ENCODE results near the gene CCNY. TPM values are rescaled to one million over a fixed set of nuclear protein-coding genes. Genes with fewer than 3 reads are reported as not detected.

The CCNY gene
- total RNA-seq, 1 experiment from 2014 or later: 62.2 TPM

- no peak for ATAC-seq
- Histone ChIP-seq H3K9me2 (ENCODE audit: insufficient read depth) (no peaks in the 10 kb centered on the region), H3K4me3 (replicated peaks in 1 of 2; ENCODE audit: low read depth in 1 of 2, low read length in 2 of 2) (no peak overlapping the region), H4K20me1 (ENCODE audit: insufficient read depth) (no peaks in the 10 kb centered on the region), H3K9me3 (ENCODE audit: control insufficient read depth in 1 of 2, insufficient read depth in 1 of 2, low read depth in 1 of 2, low read length in 2 of 2) (no peaks in the 10 kb centered on the region), H3K4me1 (ENCODE audit: control insufficient read depth in 1 of 2, insufficient read depth in 2 of 2, low read length in 2 of 2) (no peaks in the 10 kb centered on the region), H3K36me3 (ENCODE audit: control insufficient read depth in 1 of 2, insufficient read depth in 2 of 2, low read length in 2 of 2) (no peaks in the 10 kb centered on the region), H3K4me2 (ENCODE audit: low read length) (no peak overlapping the region), H2AFZ (ENCODE audit: low read depth, low read length, poor library complexity, severe bottlenecking) (no peak overlapping the region), H3K27ac (ENCODE audit: low read depth, low read length) (no peak overlapping the region), H3K79me2 (ENCODE audit: insufficient read depth, low read length) (peaks cover 18% of the 10 kb centered on the region; the same call in 1 of the 2 replicates), H3K9ac (ENCODE audit: low read length) (no peak overlapping the region), H3K27me3 (ENCODE audit: insufficient read depth, low read length) (no peaks in the 10 kb centered on the region)
- TF ChIP-seq REST (IDR thresholded peaks at IDR 0.05; ENCODE audit: low read depth) (no peak), JUND (IDR thresholded peaks at IDR 0.05) (no peak), TCF7L2 (IDR thresholded peaks at IDR 0.05; ENCODE audit: borderline replicate concordance, extremely low read depth, insufficient read depth, insufficient read length) (no peak), SP1 (IDR thresholded peaks at IDR 0.05; ENCODE audit: low read depth) (no peak)
- no peak for DNase-seq (ENCODE audit: low read depth, low spot score)
- CTCF ChIA-PET: no interaction called here
- no TSS peak for BruUV-seq (replicated peaks)
- POLR2A ChIA-PET: no interaction called here
- intact Hi-C loops (cut with micrococcal nuclease): no loop called here
- RAD21 ChIA-PET (ENCODE audit: low non-redundant PET in 1 of 2, low total read pairs in 2 of 2, uncharacterized antibody in 2 of 2, unreplicated experiment in 2 of 2): no interaction called here
These were observed 145.1 kb downstream of the CCNY start for GRCh38 chr10:35481413-35481812.

GRCh38 chr10:35486297-35486990, 150.1 kb downstream of the CCNY start:
- Histone ChIP-seq H4K20me1 (ENCODE audit: insufficient read depth) (no peaks in the 10 kb centered on the region), H3K4me1 (ENCODE audit: control insufficient read depth in 1 of 2, insufficient read depth in 2 of 2, low read length in 2 of 2) (no peaks in the 10 kb centered on the region), H3K9me3 (ENCODE audit: control insufficient read depth in 1 of 2, insufficient read depth in 1 of 2, low read depth in 1 of 2, low read length in 2 of 2) (no peaks in the 10 kb centered on the region), H3K27ac (ENCODE audit: low read depth, low read length) (no peak overlapping the region), H3K4me2 (ENCODE audit: low read length) (no peak overlapping the region), H3K4me3 (replicated peaks in 1 of 2; ENCODE audit: low read depth in 1 of 2, low read length in 2 of 2) (no peak overlapping the region), H3K79me2 (ENCODE audit: insufficient read depth, low read length) (peaks cover 29% of the 10 kb centered on the region), H3K9me2 (ENCODE audit: insufficient read depth) (no peaks in the 10 kb centered on the region), H3K9ac (ENCODE audit: low read length) (no peak overlapping the region), H3K27me3 (ENCODE audit: insufficient read depth, low read length) (no peaks in the 10 kb centered on the region), H2AFZ (ENCODE audit: low read depth, low read length, poor library complexity, severe bottlenecking) (no peak overlapping the region), H3K36me3 (ENCODE audit: control insufficient read depth in 1 of 2, insufficient read depth in 2 of 2, low read length in 2 of 2) (no peaks in the 10 kb centered on the region)
- no peak for ATAC-seq
- ChIA-PET POLR2A (no interaction called here), RAD21 (ENCODE audit: low non-redundant PET in 1 of 2, low total read pairs in 2 of 2, uncharacterized antibody in 2 of 2, unreplicated experiment in 2 of 2) (no interaction called here), CTCF (no interaction called here)
- no peak for DNase-seq (ENCODE audit: low read depth, low spot score)
- intact Hi-C loops (cut with micrococcal nuclease): no loop called here
- no TSS peak for BruUV-seq (replicated peaks)
- TF ChIP-seq ZNF274 (IDR thresholded peaks at IDR 0.05; ENCODE audit: low read depth, low read length): no peak
- no peak for TF ChIP-seq RAD21 (IDR thresholded peaks at IDR 0.05; ENCODE audit: low read depth)
- no peak for TF ChIP-seq EZH2phosphoT487 (IDR thresholded peaks at IDR 0.05; ENCODE audit: borderline replicate concordance)
- no peak for TF ChIP-seq EGR1 (IDR thresholded peaks at IDR 0.05; ENCODE audit: low read depth)
- no peak for TF ChIP-seq JUND (IDR thresholded peaks at IDR 0.05)
- no peak for TF ChIP-seq ELF1 (IDR thresholded peaks at IDR 0.05; ENCODE audit: borderline replicate concordance, low read depth)
- no peak for TF ChIP-seq POLR2A (IDR thresholded peaks at IDR 0.05; ENCODE audit: borderline replicate concordance, extremely low read depth, insufficient read depth, insufficient read length)
- no peak for TF ChIP-seq EZH2 (IDR thresholded peaks at IDR 0.05)
- no peak for TF ChIP-seq SP1 (IDR thresholded peaks at IDR 0.05; ENCODE audit: low read depth)
- TF ChIP-seq SRF (IDR thresholded peaks at IDR 0.05; ENCODE audit: low read depth): no peak
- TF ChIP-seq ZFX (IDR thresholded peaks at IDR 0.05): no peak
- TF ChIP-seq SIN3A (IDR thresholded peaks at IDR 0.05; ENCODE audit: low read depth): no peak
- TF ChIP-seq ATF3 (IDR thresholded peaks at IDR 0.05): no peak

Data from HCT116 (cell line).